Epithelial cell of proximal tubule (primary cell): ENCODE results near the gene ZNF146. TPM values are rescaled to one million over a fixed set of nuclear protein-coding genes. Genes with fewer than 3 reads are reported as not detected.

Experiments used
- DNase-seq: peaks from one replicate; pipeline ENCODE4 v3.0.0-alpha.2; 2011; ENCODE audit warnings: low read depth
- H3K4me3 ChIP-seq: 2 replicates; pipeline ENCODE4 v1.5.1; 2011; ENCODE audit warnings: low read depth, mild to moderate bottlenecking, low read length
- CTCF ChIP-seq: conservative IDR thresholded peaks from 2 replicates; pipeline ENCODE4 v1.5.1; 2012; ENCODE audit warnings: low read depth, mild to moderate bottlenecking, low read length
- total RNA-seq: library from RNA; depleted of rRNA; stranded (reverse); fragments of >200 nt; gene quantifications from 2 replicates; pipeline ENCODE4 v1.2.3, GENCODE V29; 2015

Gene ZNF146
- total RNA-seq, 1 donor from 2014 or later, result 103 TPM

DNA sequence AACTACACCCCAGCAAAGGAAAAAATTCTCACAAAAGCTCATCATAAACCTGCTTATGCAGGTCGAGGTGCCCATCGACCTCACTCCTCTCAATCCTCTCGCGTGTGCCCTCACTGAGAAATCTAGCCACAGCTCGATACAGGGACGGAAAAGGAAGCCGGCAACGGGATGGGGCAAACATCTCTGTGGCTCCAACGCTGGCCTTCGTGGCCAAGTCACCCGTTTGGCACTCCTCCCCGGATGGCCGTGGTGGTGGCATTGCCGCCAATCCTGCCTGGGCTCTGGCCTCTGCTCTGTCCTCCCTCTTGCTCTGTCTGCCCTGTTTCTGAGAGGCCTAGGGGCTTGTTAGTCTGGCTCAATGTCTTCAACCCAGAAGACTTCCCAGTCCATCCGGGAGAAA, 41.2 kb downstream of the ZNF146 start:
- TF ChIP-seq CTCF, result no peak
- H3K4me3 ChIP-seq, result no peak overlapping the region
- no peak for DNase-seq

GRCh38 chr19:36256853-36257519, 42.1 kb downstream of the ZNF146 start:
- TF ChIP-seq CTCF, result no peak
- no peak for DNase-seq
- H3K4me3 ChIP-seq, result peak overlapping the region; percentile 48

DNA sequence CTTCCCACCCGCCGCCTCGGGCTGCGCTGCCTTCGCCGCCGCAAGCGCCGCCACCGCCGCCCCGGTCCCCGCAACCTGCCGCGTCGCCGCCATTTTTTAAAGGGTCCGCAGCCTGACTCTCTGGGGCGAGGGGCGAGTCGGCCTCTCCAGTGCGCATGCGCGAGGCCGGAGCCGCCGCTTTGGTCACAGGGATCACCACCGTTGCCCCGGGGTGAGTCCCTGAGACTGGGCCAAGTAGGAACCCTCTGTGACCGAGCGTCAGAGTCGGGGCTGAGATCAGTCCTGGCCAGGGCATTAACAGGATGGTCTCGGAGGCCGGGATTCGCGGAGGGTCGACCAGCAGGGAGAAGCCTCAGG, 42.6 kb downstream of the ZNF146 start:
- TF ChIP-seq CTCF, result no peak
- H3K4me3 ChIP-seq, result peak overlapping the region; percentile 48
- no peak for DNase-seq

GRCh38 chr19:36258028-36258875, 43.3 kb downstream of the ZNF146 start:
- H3K4me3 ChIP-seq, result peak overlapping the region; percentile 48
- DNase-seq, result no peak
- TF ChIP-seq CTCF, result no peak

GRCh38 chr19:36259211-36259610, 44.3 kb downstream of the ZNF146 start:
- DNase-seq, result no peak
- TF ChIP-seq CTCF, result no peak
- no peak overlapping the region for H3K4me3 ChIP-seq

DNA sequence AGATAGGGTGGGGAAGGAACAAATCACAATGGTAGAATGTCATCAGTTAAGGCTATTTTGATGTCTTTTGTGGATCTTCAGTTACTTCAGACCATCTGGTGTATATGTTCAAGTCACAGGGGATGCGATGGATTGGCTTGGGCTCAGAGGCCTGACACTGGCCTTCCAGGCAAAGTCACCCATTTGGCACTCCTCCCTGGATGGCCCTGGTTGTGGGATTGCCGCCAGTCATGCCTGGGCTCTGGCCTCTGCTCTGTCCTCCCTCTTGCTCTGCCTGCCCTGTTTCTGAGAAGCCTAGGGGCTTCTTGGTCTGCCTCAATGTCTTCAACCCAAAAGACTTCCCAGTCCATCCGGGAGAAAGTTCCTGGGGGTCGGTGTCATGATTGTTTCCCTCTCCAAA, 50.2 kb downstream of the ZNF146 start:
- no peak overlapping the region for H3K4me3 ChIP-seq
- no peak for DNase-seq
- TF ChIP-seq CTCF, result no peak
